Neural cell (in vitro differentiated cells): ENCODE results near the gene MACC1.

ENCODE experiments used
- EP300 ChIP-seq: fragments of 450-650 bp; conservative IDR thresholded peaks from 2 replicates; pipeline ENCODE4 v1.6.1; 2014; ENCODE audit warnings: antibody characterized with exemption, mild to moderate bottlenecking, moderate library complexity; ENCODE audit not compliant: poor library complexity, severe bottlenecking
- EZH2 ChIP-seq: fragments of 200-600, 300-800 bp; shearing (Covaris generic), sonication (generic); IDR thresholded peaks from 2 replicates; pipeline ENCODE4 v1.6.1; 2014; ENCODE audit warnings: antibody characterized with exemption, low read length, borderline replicate concordance, mild to moderate bottlenecking; ENCODE audit not compliant: insufficient read depth, poor library complexity, severe bottlenecking
- SMC3 ChIP-seq: fragments of 450-650 bp; conservative IDR thresholded peaks from 2 replicates; pipeline ENCODE4 v1.6.1; 2014; ENCODE audit warnings: antibody characterized with exemption, mild to moderate bottlenecking, moderate library complexity; ENCODE audit not compliant: poor library complexity
- TAF1 ChIP-seq: IDR thresholded peaks from 2 replicates; pipeline ENCODE4 v1.6.1; 2012; ENCODE audit warnings: low read depth
- TF ChIP-seq, protein P1 (sequence below): fragments of 450-650 bp; IDR thresholded peaks from 2 replicates; pipeline ENCODE4 v1.5.1; 2014; ENCODE audit warnings: antibody characterized with exemption, mild to moderate bottlenecking, moderate library complexity; ENCODE audit not compliant: poor library complexity, severe bottlenecking
- TF ChIP-seq, protein P2 (sequence below): IDR thresholded peaks from 2 replicates; pipeline ENCODE4 v1.6.1; 2012; ENCODE audit warnings: borderline replicate concordance

DNA sequence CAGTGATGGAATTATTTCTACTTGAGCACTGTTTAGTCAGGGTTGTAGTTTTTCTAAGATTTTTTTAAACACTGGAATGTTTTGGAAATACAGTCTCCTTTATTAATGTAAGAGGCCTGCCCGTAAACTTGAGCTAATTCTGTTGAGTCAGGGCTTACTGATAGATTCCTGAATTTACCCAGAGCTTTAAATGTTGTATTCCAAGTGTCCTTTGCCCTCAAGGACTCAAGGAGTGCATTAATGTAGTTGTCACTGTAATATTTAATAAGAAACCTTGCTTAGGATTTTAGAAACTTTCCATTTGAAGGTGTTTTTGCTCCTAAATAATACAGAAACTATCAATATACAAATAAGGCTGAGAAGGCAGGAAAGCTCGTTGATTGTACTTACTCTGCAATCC lies 89.2 kb downstream of the MACC1 start:
- TF ChIP-seq EP300 (no peak), TAF1 (no peak), SMC3 (no peak), EZH2 (no peak)
- TF ChIP-seq, protein P1, sequence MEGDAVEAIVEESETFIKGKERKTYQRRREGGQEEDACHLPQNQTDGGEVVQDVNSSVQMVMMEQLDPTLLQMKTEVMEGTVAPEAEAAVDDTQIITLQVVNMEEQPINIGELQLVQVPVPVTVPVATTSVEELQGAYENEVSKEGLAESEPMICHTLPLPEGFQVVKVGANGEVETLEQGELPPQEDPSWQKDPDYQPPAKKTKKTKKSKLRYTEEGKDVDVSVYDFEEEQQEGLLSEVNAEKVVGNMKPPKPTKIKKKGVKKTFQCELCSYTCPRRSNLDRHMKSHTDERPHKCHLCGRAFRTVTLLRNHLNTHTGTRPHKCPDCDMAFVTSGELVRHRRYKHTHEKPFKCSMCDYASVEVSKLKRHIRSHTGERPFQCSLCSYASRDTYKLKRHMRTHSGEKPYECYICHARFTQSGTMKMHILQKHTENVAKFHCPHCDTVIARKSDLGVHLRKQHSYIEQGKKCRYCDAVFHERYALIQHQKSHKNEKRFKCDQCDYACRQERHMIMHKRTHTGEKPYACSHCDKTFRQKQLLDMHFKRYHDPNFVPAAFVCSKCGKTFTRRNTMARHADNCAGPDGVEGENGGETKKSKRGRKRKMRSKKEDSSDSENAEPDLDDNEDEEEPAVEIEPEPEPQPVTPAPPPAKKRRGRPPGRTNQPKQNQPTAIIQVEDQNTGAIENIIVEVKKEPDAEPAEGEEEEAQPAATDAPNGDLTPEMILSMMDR = no peak
- TF ChIP-seq, protein P2, sequence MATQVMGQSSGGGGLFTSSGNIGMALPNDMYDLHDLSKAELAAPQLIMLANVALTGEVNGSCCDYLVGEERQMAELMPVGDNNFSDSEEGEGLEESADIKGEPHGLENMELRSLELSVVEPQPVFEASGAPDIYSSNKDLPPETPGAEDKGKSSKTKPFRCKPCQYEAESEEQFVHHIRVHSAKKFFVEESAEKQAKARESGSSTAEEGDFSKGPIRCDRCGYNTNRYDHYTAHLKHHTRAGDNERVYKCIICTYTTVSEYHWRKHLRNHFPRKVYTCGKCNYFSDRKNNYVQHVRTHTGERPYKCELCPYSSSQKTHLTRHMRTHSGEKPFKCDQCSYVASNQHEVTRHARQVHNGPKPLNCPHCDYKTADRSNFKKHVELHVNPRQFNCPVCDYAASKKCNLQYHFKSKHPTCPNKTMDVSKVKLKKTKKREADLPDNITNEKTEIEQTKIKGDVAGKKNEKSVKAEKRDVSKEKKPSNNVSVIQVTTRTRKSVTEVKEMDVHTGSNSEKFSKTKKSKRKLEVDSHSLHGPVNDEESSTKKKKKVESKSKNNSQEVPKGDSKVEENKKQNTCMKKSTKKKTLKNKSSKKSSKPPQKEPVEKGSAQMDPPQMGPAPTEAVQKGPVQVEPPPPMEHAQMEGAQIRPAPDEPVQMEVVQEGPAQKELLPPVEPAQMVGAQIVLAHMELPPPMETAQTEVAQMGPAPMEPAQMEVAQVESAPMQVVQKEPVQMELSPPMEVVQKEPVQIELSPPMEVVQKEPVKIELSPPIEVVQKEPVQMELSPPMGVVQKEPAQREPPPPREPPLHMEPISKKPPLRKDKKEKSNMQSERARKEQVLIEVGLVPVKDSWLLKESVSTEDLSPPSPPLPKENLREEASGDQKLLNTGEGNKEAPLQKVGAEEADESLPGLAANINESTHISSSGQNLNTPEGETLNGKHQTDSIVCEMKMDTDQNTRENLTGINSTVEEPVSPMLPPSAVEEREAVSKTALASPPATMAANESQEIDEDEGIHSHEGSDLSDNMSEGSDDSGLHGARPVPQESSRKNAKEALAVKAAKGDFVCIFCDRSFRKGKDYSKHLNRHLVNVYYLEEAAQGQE = no peak
